ENCODE results near the gene RPL11.
A peak's percentile ranks its signal among the peaks of the same experiment; 100 is the strongest.
"Not testable (repeated sequence)": the region's sequence is repeated elsewhere in the genome, so short reads cannot be mapped to it uniquely, and the experiment has no call there.

Gene RPL11

DNA sequence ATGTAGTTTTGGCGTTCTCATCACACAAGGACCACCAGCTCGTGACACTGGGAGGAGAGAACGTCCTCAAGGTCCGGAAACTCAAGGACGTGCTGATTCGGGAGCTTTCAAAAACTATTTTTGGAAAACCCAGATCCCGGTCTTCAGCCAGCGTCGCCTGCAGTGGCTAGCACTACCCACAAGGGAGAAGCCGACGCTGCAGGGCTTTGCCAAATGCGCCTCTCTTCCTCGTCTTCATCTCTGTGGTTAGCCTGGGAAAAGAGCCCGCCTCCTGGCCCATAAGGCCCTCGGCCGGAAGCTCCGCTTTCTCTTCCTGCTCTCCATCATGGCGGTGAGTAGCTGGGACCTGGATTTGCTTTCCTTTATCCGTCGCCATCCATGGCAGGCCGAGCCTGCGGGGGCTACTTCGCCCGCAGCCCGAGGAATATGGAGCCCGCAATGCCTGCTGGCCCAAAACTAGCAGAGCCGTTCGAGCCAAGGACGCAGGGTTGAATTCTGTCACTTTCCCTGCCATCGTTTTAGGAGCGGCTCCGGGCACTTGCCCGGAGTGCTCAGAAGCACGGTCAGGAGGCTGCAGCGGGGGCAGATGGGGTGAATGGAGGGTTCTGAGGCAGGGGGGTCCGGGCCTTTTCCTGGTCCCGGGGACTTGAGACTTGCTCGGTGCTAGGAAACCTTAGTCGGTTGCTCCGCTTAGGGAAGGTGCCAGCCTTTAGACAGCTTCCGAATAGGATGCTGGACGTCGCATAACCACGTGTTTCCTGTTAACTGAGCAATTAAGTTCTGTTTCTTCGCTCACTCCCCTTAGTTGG lies at the start of gene RPL11:
Gene RPL11 (plus strand): TSS at position 308 of the 809 bp plus-strand sequence. CDS start 18 bp downstream, at position 326.
- DNase-seq, result peak; percentile 87

GRCh38 chr1:23643736-23644554 lies 47.7 kb upstream of the RPL11 start:
- no peak for DNase-seq

DNA sequence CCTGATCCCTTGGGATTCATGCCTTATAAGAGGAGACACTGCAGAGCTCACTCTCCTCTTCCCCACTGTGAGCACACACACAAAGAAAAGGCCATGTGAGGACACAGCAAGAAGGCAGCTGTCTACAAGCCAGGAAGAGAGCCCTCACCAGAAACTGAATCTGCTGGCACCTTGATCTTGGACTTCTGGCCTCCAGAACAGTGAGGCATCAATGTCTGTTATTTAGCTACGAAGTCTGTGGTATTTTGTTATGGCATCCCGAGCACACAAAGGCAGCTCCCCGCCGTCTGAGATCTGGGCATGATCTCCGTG lies 47.1 kb upstream of the RPL11 start:
- DNase-seq, result no peak

DNA sequence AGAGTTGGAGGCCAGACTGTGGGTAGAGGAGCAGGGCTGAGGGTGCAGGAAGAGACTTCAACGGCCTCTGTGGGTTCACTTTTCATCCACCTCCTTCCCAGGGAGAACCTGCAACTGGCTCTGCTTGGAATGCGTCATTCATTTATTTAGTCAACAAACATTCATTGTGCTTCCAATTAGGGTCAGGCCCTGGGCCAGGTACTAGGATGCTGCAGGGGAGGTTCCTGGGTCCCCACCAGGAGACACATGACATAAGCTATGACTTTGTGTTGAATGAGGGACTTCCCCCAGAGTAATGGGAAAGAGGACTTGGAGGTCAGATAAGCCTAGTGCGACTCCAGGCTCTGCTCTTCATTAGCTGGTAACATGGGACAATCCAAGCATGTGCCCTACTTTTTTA lies 46.3 kb upstream of the RPL11 start:
- DNase-seq, result no peak

- DNase-seq, result no peak
Observed at GRCh38 chr1:23646091-23646490, 45.5 kb upstream of the RPL11 start.

DNA sequence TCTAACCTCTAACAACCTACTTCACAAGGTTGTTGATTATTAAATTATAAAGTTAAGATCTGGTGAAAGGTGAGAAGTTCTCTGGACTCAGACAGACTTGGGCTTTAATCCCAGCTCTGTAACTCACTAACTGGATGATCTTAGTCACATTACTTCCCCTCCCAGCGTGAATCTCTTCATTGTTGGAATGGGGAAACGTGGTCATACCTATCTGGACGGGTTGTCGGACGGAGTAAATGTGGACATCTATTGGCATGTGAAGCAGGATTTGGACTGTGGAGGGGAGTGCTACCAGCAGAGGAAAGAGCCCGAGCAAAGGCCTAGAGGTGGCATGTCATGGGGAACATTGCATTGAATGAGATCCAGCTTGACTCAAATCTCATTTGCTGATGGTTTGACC lies 45.1 kb upstream of the RPL11 start:
- DNase-seq, result no peak

DNA sequence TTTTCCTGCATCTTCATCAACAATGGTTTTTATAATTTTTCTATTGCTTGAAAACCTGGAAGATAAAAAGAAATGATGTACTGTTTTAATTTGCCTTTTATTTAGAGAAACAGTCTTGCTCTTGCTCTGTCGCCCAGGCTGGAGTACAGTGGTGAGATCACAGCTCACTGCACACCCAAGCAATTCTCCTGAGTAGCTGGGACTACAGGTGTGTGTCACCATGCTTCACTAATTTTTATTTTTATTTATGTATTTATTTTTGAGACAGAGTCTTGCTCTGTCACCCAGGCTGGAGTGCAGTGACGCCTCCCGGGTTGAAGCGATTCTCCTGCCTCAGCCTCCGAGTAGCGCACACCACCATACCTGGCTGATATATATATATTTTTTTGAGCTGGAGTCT lies 43.0 kb upstream of the RPL11 start:
- DNase-seq, result no peak

DNA sequence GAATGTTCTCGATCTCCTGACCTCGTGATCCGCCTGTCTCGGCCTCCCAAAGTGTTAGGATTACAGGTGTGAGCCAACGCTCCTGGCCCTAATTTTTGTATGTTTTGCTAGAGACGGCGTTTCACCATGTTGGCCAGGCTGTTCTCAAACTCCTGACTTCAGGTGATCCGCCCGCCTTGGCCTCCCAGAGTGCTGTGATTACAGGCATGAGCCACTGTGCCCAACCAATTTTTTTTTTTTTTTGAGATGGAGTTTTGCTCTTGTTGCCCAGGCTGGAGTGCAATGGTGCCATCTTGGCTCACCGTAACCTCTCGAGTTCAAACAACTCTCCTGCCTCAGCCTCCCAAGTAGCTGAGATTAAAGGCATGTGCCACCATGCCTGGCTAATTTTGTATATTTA lies 42.4 kb upstream of the RPL11 start:
- not testable (repeated sequence) for DNase-seq

DNA sequence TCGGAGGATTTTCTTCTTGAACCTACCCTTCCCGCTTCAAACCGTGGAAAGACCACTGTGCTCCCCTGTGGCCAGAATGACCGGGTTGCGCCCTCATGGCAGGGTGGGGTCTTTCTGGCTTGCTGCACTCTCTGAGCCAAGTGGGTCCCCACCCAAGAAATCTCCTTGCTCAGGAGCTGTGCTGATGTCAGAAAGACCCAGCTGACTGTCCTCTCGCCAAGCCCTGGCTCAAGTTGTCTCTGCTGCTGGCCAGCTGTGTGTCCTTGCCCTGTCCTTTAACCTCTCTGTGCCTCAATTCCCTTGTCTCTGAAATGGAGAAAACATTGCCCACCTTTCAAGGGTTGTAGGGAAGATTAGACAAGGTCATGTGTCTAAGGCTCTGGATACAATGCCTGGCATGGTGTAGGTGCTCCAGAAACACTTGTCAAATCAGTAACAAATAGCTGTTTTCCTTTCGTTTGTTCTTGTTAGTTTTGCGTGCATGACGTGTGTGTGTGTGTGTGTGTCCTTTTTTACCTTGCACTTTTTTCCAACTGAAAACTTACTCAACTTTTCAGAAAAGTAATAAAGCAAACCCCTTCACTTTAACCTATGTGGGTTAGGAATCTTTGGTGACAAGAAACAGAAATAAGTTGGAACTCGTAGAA lies 41.1 kb upstream of the RPL11 start:
- DNase-seq, result no peak

DNA sequence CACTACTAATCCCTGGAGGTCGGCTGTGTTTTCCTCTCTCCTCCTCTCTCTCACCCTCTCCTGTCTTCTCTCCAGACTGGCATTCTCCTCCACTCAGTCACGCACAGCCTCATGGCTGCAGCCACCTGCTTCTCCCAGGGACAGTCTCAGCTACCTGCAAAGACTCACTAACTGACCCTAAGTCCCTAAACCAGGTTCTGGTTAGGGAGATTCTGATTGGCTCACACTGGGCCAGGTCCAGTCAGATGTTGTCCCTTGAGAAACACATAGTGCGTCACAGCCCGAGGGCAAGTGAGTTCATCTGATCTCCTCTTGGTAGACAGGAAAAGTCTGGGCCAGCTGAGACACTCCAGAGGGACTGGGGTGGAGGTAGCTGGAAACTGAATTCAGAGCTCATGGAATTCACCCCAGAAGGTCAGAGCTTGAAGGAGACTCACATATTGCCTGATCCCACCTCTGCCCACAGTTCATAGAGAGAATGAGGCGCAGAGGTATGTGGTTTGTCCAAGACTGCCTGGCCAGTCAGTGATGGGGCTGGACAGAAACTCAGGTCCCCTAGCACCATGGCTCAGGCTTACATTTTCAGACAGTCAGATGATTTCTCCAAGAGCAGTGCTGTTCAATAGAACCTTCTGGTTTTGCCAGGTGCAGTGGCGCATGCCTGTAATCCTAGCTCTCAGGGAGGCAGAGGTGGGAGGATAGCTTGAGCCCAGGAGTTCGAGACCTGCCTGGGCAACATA lies 40.4 kb upstream of the RPL11 start:
- no peak for DNase-seq

- peak; percentile 22 for DNase-seq
Observed at GRCh38 chr1:23657659-23658275, 33.8 kb upstream of the RPL11 start.

DNA sequence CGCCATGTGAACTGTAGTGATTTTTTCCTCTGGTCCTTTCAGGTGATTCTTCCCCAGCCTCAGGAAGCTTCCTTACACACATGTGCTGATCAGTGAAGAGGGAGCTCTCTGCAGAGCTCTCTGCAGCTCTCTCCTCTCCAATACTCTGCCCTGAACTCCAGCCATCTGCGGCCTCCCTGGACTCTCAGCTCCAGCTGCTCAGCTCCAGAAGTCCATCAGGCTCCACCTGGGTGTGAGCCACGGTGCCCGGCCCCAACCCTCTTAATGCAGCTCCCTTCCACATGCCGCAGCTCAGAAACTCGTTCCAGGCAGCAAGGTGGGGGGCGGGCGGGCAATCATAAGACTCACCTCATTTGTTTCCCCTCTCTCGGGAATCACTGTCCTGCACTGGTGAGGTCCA lies 30.9 kb upstream of the RPL11 start:
- DNase-seq, result no peak

- no peak for DNase-seq
Observed at GRCh38 chr1:23661887-23662286, 29.7 kb upstream of the RPL11 start.

- DNase-seq, result no peak
Observed at GRCh38 chr1:23664837-23665795, 26.5 kb upstream of the RPL11 start.

- no peak for DNase-seq
Observed at GRCh38 chr1:23667411-23667810, 24.2 kb upstream of the RPL11 start.

DNA sequence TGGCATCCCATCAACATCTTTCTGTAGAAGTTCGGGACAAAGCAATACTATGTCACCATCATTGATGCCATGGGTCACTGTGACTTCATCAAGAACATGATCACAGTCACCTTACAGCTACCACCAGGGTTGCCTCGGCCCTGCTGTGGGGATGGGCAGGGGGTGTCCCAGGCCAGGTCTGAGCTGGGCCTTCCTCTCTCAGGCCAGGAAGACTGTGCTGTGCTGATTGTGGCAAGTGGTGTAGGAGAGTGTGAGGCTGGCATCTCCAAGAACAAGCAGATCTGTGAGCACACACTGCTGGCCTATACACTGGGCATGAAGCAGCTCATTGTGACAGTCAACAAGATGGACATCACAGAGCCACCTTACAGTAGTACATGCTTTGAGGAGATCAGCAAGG lies 20.9 kb upstream of the RPL11 start:
- no peak for DNase-seq

DNA sequence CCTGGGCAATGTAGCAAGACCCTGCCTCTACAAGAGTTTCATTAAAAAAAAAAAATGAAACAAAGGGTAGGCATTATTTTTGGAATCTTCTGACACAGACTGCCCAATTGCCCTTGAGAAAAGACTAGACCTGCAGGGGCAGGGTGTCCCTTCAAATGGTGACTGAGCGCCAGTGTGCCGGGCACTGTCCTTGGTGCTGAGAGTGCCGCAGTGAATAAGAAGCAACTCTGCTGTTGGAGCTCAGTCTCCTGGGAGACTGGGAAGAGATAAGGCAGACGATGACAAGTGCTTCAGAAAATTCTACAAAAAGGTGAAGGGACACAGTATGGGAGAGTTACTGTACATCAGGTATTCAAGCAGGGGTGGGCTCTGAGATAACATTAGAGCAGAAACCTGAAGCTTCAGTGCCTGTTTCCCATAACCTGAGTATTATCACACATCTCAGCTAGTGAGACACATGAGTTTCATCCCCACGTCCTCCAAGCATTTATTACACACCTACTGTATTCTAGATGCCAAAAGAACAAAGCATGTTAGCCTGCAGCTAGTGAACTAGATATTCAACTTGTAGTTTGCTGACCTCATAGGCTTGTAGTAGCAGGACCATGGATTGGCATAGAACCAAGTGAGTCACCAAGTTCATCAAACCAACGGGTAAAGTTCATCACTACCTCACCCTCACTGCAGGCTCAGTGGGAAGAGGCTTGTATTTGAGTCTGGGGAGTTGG lies 18.4 kb upstream of the RPL11 start:
- no peak for DNase-seq

DNA sequence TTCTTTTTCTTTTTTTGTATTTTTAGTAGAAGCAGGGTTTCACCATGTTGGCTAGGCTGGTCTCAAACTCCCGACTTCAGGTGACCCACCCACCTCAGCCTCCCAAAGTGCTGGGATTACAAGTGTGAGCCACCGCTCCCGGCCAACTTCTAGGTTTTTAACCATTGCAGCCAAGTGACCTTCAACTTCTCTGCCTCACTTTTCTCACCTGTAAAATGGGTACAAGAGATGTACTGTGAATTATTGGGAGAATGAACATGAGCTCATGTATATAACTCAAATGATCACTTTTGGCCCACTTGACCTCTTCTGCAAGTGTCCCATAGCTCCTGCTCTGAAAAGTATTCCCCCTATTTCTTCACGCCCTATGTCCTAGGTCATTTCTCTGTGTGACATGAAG lies 11.8 kb upstream of the RPL11 start:
- DNase-seq, result no peak

GRCh38 chr1:23682946-23683345 lies 8.7 kb upstream of the RPL11 start:
- no peak for DNase-seq

GRCh38 chr1:23684415-23684814 lies 7.2 kb upstream of the RPL11 start:
- DNase-seq, result no peak

GRCh38 chr1:23685197-23685596 lies 6.4 kb upstream of the RPL11 start:
- not testable (repeated sequence) for DNase-seq
